Measurements from ENCODE around the gene IFI16.

The IFI16 gene

GRCh38 chr1:159056069-159056698 is 46.5 kb downstream of the IFI16 start:
- DNase-seq (ENCODE audit: low read depth in 2 of 3, low spot score in 2 of 3), result no peak

DNA sequence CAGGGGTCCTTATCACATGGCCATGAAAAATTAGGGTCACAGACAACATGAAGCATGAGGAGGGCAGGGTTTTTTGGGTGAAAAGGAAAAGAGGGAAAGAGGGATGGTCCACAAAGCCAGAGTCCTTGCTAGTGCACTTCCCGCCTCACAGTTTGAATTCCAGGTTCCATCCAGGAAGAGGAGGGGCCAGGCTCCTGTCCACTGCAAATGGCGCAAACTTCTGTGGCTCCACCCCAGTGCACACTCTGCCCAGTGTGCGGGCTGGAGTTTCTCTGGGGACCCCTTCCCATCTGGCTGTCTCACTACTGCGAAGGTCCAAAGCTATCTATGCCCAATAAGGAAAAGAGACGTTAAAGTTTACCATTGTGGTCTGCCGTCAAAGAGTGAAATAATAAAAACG is 49.0 kb downstream of the IFI16 start:
- DNase-seq (ENCODE audit: low read depth in 2 of 3, low spot score in 2 of 3), result no peak

- DNase-seq (ENCODE audit: low read depth in 2 of 3, low spot score in 2 of 3), result no peak
Measured at GRCh38 chr1:159065106-159065505, 55.4 kb downstream of the IFI16 start.

- no peak for DNase-seq (ENCODE audit: low read depth in 2 of 3, low spot score in 2 of 3)
Measured at GRCh38 chr1:159066108-159066507, 56.4 kb downstream of the IFI16 start.

DNA sequence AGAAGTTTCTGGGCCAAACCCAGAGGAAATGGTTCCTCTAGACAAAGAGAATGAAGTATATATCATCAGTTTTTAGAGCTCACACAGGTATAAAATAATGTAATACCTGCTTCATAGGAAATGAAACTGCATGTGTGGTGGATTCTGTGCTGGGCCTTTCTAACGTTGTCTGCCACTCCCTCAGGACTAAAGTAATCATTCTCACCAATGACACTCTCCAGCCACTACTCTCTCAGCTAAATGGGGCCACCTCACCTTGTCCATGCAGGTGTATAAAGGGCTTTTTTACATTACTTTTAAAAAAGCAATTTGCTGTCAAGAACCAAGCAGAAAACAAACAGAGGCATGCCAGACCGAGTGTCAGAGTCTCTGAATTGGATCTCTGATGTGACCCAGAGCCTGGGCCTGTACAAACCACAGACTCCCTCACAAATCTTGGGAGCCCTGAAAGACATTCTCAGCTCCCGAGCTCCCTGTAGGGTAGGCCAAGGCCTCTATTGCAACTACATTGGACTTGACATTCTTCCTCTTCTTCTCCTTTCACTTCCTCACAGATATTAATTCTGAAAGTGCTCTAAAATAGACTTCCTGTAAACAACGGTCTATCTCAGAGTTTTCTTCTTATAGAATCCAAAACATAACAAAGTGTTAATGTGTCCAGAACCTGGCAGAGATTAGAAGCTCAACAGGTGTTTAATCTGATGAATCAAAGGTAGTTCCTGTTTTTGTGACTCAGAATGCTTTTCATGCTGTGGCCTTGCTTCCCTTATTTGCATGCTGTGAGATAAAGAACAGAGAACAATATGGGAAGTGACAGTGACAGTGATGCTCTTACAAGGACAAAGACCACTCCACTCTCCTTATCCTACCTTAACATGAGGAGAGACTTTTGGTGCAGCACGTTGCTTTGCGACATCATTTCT is 58.3 kb downstream of the IFI16 start:
- DNase-seq (ENCODE audit: low read depth in 2 of 3, low spot score in 2 of 3), result no peak

DNA sequence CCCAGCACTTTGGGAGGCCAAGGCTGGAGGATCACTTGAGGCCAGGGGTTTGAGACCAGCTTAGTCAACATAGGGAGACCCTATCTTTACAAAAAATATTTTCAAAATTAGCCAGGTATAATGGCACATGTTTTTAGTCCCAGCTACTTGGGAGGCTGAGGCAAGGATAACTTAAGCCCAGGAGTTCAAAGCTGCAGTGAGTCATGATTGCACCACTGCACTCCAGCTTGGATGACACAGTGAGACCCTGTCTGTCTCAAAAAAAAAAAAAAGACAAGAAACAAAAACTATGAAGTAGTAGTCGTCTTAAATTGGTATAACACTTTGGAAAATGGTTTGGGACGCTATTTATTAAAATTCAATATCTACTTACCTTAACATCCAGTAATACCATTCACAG is 59.2 kb downstream of the IFI16 start:
- DNase-seq (ENCODE audit: low read depth in 2 of 3, low spot score in 2 of 3), result no peak

DNA sequence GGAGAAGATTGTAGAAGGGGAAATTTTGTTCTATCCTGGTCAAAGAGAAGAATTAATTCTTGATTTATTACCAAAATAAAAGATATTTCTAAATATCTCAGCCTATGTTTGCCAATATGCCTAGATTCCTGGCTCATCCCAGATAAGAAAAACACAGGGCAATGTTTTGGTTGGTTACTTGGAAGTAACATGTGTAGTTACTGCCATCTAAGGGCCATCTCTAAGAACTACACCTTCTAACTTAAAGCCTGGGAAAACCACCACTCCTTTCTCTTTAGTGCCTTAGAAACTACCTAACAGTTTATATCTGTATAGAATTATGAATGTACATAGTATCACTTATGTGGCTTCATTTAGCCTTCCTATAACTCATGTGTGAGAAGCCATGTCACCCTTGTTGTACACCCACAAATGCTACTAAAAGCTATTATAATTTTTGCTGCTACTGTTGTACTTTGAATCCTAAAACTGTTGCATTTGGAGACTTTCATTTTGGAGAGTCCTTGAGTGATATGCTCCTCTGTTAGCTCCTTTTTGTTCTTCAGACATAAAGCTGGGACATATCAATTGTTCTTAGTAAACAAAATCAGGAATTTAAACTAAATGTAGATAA is 62.4 kb downstream of the IFI16 start:
- no peak for DNase-seq (ENCODE audit: low read depth in 2 of 3, low spot score in 2 of 3)

DNA sequence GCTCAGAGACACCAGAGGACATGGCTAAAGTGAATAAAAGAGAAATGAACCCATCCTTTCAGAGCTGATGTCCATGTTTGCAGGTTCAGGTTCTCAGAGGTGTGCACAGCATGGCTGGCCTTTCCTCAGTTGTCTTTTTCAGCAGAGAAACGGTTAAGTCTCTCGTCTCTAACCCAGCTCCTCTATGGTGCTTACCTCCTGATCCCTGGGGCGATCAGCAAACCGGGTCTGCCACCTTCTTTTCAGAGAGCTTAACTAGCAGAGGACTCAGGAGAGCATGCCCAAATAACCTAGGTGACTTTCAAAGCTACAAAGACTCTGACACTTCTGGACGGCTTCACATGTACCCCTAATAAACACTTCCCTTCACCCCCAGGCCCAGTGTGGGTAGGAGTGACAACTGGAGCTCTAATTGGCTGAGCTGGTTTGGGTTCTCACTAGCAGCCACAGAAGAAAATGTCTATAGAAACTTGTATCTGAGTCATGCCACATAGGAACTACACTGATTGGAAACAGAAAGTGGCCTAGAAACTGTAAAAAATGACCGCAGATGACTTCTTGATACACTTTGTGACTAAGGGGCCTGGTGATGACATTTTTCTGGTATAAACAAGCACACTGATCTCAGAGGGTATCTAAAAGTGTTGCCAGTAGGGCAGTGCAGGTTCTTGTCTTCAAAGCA is 66.9 kb downstream of the IFI16 start, which contains the start of gene AIM2:
Gene AIM2, minus strand, starts transcription at position 329 of the 682 bp plus-strand sequence. CDS start 3,267 bp downstream, outside the sequence.
- DNase-seq (ENCODE audit: low read depth in 2 of 3, low spot score in 2 of 3), result peak in 2 of 3 experiments; percentile 13 to 42

DNA sequence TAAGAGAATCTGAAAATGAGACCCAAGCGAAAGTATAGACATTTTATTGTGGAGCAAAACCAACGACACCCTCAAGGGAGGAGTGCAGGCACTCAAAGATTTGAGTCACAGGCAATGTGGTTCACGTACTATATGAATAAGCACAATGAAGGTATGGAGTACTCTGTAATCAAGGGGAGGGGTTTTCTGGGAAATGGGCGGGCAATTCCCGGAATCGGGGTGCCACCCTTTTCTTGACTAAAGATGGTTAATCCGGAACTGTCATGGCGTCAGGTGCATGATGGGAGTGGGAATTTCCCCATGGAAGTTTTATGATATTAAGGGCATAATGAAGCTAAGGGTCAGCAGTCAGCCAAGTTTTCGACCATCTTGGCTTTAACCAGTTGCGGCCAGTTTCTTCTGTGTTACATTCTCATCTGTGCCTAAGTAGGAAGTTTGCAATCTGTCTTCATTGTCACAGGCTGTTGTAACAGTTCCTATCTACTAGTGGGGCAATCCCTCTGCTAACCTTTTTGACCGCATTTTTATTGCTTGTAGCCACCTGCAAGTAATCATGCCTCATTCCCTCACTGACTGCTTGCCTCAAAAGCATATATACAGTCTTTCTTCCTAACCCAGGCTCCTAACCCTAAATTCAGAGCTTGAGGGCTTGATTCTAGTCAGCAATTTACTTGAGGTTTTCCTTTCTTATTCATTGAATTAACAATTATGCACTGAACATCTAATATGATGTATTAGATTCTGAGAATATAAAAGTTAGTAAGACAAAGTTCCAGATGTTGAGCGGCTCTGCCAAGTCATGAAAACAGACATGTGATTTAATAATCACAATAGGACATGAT is 67.6 kb downstream of the IFI16 start:
- peak; percentile 75 to 99 (median 92) for DNase-seq (ENCODE audit: low read depth in 2 of 3, low spot score in 2 of 3)

DNA sequence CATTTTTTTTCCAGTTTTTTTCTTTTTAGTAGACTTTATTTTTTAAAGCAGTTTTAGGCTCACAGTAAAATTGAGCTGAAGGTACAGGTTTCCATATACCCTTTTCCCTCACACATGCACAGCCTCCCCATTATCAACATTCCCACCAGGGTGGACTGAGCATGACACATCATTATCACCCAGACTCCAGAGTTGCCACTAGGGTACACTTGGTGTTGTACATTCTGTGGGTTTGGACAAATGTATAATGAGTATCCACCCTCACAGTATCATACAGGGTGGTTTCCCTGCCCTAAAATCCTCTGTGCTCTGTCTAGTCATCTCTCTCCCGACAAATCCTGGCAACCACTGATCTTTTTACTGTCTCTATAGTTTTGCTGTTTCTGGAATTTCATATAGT is 69.8 kb downstream of the IFI16 start:
- DNase-seq (ENCODE audit: low read depth in 2 of 3, low spot score in 2 of 3), result no peak

DNA sequence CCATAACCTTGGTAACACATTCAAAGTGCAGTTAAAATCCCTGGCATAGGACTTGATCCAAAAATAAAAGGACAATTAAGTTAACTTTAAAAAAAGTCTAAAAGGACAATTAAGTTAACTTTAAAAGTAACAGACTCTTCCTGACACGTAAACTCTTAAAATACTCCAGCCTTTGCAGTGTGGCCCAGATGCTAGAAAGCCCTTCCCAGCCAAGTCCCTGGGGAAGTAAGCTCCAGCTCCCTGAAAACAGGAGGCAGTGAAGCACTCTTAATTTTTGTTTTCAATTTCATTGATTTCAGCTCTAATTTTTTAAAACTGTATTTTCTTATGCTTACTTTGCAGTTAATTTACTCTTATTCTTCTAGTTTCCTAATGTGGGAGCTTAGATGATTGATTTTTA is 71.9 kb downstream of the IFI16 start:
- no peak for DNase-seq (ENCODE audit: low read depth in 2 of 3, low spot score in 2 of 3)

DNA sequence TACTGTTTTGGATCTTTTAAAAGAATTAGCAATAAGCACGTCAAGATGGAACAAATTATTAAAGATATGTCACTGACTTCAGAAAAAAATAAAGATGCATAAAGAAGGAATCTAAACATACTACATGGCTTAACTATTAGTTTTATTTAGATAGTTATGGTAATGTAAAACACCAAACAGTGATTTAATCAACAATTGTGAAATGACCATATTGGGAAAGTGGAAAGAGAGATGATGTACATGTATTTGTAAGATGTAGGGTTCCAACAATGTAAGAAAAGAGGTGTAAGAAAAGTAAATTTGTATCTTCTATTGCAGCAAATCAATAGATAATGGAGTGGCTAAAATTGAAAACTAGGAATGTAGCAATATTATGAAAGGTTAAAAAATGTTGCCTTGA is 73.3 kb downstream of the IFI16 start:
- no peak for DNase-seq (ENCODE audit: low read depth in 2 of 3, low spot score in 2 of 3)

- no peak for DNase-seq (ENCODE audit: low read depth in 2 of 3, low spot score in 2 of 3)
Measured at GRCh38 chr1:159084152-159084551, 74.4 kb downstream of the IFI16 start.

- no peak for DNase-seq (ENCODE audit: low read depth in 2 of 3, low spot score in 2 of 3)
Measured at GRCh38 chr1:159084867-159085266, 75.2 kb downstream of the IFI16 start.

DNA sequence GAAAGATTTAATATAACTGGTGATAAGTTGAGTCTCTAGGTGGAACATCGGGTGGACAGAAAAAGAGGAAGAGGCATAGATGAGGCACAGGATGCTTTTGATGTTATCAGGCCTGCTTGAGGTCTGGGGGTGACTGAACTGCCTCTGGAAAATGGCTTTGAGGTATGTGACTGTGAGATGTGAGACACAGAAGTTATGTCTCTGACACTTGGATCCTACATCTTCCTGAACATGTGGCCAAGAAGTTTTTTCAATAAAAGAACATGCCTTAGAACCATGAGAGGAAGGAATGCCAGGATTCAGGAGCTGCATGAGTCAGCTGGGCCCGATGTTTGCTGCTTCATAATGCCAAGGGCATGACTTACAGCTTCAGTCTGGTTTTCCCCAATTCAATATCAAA is 78.3 kb downstream of the IFI16 start:
- DNase-seq (ENCODE audit: low read depth in 2 of 3, low spot score in 2 of 3), result no peak

DNA sequence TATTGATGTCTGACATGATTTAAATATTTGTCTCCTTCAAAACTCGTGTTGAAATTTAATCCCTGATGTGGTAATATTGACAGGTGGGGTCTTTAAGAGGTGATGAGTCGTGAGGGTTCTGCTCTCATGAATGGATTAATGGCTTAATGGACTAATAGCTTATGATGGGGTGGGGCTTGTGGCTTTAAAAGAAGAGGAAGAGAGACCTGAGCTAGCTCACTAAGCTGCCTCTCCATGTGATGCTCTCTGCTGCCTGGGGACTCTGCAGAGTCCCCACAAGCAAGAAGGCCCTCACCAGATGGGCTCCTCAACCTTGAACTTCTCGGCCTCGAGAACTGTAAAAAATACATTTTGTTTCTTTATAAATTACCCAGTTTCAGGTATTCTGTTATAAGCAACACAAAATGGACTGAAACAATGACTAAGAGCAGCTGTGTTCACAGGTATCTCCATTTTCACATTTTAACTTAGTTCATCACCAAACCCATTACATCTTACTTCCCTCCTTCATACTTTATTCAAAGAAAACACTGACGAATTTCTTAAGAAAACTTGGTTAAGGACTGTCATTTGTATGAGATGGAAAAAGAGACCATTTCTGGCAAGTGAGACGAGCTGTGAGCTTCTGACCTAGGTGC is 79.0 kb downstream of the IFI16 start:
- no peak for DNase-seq (ENCODE audit: low read depth in 2 of 3, low spot score in 2 of 3)

DNA sequence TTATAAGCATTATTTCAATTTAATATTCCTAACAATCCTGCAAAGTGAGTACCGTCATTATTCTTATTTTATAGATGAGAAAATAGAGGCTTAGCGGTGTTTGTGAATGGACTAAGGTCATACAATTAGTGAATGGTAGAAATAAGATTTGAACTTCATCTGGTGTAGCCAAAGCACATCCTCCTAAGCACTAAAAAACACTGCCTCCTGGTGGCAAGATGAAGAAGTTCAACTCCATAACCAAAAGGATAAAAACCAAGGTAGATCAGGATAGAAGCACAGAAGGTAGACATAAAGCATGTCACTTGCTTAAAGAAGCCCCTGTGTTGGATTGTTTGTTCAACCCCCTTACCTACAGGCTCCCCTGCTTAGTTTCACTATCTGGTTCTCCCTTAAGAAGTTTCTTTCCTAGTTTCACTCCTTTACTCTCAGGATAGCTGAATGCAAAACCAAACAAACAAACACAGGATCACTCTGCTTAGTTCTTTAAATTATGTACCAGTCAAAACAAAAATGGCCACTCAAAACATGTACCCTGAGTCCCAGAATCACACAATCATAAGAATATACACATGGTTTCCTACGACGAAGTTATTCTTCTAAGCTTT is 79.6 kb downstream of the IFI16 start:
- DNase-seq (ENCODE audit: low read depth in 2 of 3, low spot score in 2 of 3), result no peak

- no peak for DNase-seq (ENCODE audit: low read depth in 2 of 3, low spot score in 2 of 3)
Measured at GRCh38 chr1:159090286-159091179, 80.8 kb downstream of the IFI16 start.

GRCh38 chr1:159091180-159091560 is 81.5 kb downstream of the IFI16 start:
- no peak for DNase-seq (ENCODE audit: low read depth in 2 of 3, low spot score in 2 of 3)

Data from activated CD8-positive, alpha-beta memory T cell treated with anti-CD3 and anti-CD28 coated beads for 48 hours (primary cell).